Stomach (tissue), 4 donors: ENCODE data around the gene SLBP.

Experiments used
- EP300 ChIP-seq: sonication (generic); formaldehyde crosslinking; IDR thresholded peaks from one replicate; pipeline ENCODE4 v1.6.1; 2017; ENCODE audit warnings: antibody characterized with exemption
- POLR2A ChIP-seq, 4 donors: fragments of 450-650 bp; IDR thresholded peaks; one replicate each; pipeline ENCODE4 v1.6.1; 2016; ENCODE audit warnings: antibody characterized with exemption in 4 of 4, control low read depth in 2 of 4, mild to moderate bottlenecking in 1 of 4, moderate library complexity in 1 of 4
- POLR2AphosphoS5 ChIP-seq, 3 donors: sonication (generic); formaldehyde crosslinking; IDR thresholded peaks; one replicate each; pipeline ENCODE4 v1.6.1; 2016; ENCODE audit warnings: antibody characterized with exemption in 3 of 3
- TF ChIP-seq, protein P1 (sequence below), 7 experiments: fragments of 450-650 bp in 4 of 7; fragments of 200-600 bp in 3 of 7; sonication (generic) in 3 of 7; IDR thresholded peaks; one replicate each; pipeline ENCODE4 v1.5.1; 2016 to 2019; ENCODE audit warnings: antibody characterized with exemption in 7 of 7, control low read depth in 2 of 7, mild to moderate bottlenecking in 1 of 7

DNA sequence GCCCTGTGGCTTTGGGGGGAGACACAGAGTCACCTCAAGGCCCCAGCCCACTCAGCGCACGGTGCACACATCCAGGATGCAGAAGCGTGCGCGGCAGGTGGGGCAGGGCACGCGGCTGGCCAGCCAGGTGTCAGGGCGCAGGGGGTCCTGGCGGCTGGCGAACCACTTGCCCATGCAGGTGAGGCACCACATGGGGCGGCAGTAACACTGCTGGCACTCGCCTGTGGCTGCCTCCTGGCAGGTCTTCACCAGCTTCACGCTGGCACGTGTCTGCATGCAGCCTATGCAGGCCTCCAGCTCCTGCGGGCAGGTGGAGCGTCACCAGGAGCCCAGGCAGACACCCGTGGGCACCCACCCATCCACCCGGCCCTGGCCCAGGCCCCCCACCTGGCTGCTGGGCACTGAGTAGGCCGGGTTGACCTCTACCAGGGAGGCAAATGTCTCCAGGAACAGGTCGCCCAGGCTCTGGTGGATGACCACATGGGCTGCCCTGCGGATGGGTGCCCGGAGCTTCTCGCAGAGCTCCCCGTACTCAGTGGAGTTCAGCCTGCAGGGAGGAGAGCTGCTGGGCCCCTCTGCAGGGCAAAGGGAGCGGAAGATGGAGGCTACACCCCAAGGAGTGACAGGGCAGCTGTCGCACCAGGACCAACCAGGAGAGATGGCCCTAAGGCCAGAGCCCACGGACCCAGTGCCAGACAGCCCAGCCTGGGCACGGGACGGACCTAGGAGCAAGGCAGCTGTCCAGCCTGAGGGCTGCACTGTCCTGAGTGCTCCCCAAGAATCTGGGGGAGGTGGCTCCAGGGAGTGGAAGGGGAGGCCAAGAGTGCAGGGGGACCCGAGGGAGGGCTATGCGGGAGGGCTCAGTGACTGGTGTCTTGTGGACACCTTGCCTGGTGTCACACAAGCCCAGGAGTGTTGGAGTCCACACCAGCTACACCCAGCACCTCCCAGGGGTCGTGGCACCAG is 5.3 kb upstream of the SLBP start:
- TF ChIP-seq POLR2A (IDR thresholded peaks at IDR 0.05) (no peak), EP300 (no peak), POLR2AphosphoS5 (IDR thresholded peaks at IDR 0.05) (no peak)
- TF ChIP-seq, protein P1, sequence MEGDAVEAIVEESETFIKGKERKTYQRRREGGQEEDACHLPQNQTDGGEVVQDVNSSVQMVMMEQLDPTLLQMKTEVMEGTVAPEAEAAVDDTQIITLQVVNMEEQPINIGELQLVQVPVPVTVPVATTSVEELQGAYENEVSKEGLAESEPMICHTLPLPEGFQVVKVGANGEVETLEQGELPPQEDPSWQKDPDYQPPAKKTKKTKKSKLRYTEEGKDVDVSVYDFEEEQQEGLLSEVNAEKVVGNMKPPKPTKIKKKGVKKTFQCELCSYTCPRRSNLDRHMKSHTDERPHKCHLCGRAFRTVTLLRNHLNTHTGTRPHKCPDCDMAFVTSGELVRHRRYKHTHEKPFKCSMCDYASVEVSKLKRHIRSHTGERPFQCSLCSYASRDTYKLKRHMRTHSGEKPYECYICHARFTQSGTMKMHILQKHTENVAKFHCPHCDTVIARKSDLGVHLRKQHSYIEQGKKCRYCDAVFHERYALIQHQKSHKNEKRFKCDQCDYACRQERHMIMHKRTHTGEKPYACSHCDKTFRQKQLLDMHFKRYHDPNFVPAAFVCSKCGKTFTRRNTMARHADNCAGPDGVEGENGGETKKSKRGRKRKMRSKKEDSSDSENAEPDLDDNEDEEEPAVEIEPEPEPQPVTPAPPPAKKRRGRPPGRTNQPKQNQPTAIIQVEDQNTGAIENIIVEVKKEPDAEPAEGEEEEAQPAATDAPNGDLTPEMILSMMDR (IDR thresholded peaks at IDR 0.05), result no peak
